HCT116 (cell line): Measurements from ENCODE around the gene KLHL11. TPM values are rescaled to one million over a fixed set of nuclear protein-coding genes. Genes with fewer than 3 reads are reported as not detected.
A peak's percentile ranks its signal among the peaks of the same experiment; 100 is the strongest.

Experiments
- ATAC-seq: fragments of 200-7000 bp; cut with Tn5 transposase; 2 replicates; pipeline ENCODE4 v1.9.1; 2020; ENCODE audit warnings: mild to moderate bottlenecking, moderate library complexity
- Bru-seq: library from RNA; stranded (reverse); fragments of 400-500 nt; gene quantifications from one replicate; lab custom pipeline; 2021; lab: Mats Ljungman, UMichigan
- BruChase-seq, 2 experiments: library from RNA; stranded (reverse); fragments of 400-500 nt; gene quantifications; one replicate each; lab custom pipeline; 2021; lab: Mats Ljungman, UMichigan
- BruUV-seq: library from RNA; stranded (reverse); fragments of 400-500 nt; replicated peaks from 2 replicates; lab custom pipeline; 2021; lab: Mats Ljungman, UMichigan
- CTCF ChIA-PET: fragments of 300-600 bp; sonication (Branson Sonifier 250); formaldehyde crosslinking; loops from one replicate; lab custom pipeline; 2021; ENCODE audit warnings: antibody characterized with exemption; lab: Charles Lee
- POLR2A ChIA-PET: fragments of 300-600, 350-600 bp; sonication (Branson Sonifier 250); formaldehyde crosslinking; loops from one replicate; lab custom pipeline; 2021; ENCODE audit warnings: antibody characterized with exemption; lab: Charles Lee
- RAD21 ChIA-PET, 2 experiments: fragments of 300-600 bp; sonication (Branson Sonifier 250); formaldehyde crosslinking; loops; one replicate each; lab custom pipeline; 2023; ENCODE audit warnings: low total read pairs in 2 of 2; ENCODE audit not compliant: uncharacterized antibody in 2 of 2, unreplicated experiment in 2 of 2, low non-redundant PET in 1 of 2; lab: Charles Lee
- DNase-seq: peaks from one replicate; pipeline ENCODE4 v3.0.0-alpha.2; 2010; ENCODE audit warnings: low read depth, low spot score
- H2AFZ ChIP-seq: fragments of 200-600 bp; shearing (Covaris generic), sonication (generic); 2 replicates; pipeline ENCODE4 v1.6.1; 2017; ENCODE audit warnings: low read depth, mixed run types, mixed read lengths, antibody characterized with exemption, low read length; ENCODE audit not compliant: poor library complexity, severe bottlenecking
- H3K27ac ChIP-seq: 2 replicates; pipeline ENCODE4 v1.5.1; 2012; ENCODE audit warnings: low read depth, low read length
- H3K27me3 ChIP-seq: fragments of 200-600 bp; sonication (generic); 2 replicates; pipeline ENCODE4 v1.6.1; 2016; ENCODE audit warnings: mixed run types, low read length, mixed read lengths; ENCODE audit not compliant: insufficient read depth
- H3K36me3 ChIP-seq, 2 experiments: fragments of 200-500 bp in 1 of 2; fragments of 200-600 bp in 1 of 2; sonication (Bioruptor generic) in 1 of 2; sonication (generic) in 1 of 2; 2 replicates each; pipeline versions ENCODE4 v1.5.1 to v1.6.1; 2014 to 2016; ENCODE audit warnings: low read length in 2 of 2, inconsistent platforms in 1 of 2, mixed read lengths in 1 of 2, mixed run types in 1 of 2; ENCODE audit not compliant: insufficient read depth in 2 of 2, control insufficient read depth in 1 of 2
- H3K4me1 ChIP-seq, 2 experiments: fragments of 200-600 bp in 1 of 2; sonication (generic) in 1 of 2; 2 replicates each; pipeline versions ENCODE4 v1.5.1 to v1.6.1; 2012 to 2017; ENCODE audit warnings: low read length in 2 of 2, inconsistent platforms in 1 of 2, mild to moderate bottlenecking in 1 of 2, mixed read lengths in 1 of 2, mixed run types in 1 of 2, moderate library complexity in 1 of 2; ENCODE audit not compliant: insufficient read depth in 2 of 2, control insufficient read depth in 1 of 2
- H3K4me2 ChIP-seq: fragments of 200-600 bp; sonication (generic); 2 replicates; pipeline ENCODE4 v1.6.1; 2017; ENCODE audit warnings: mixed run types, low read length, mixed read lengths
- H3K4me3 ChIP-seq, 2 experiments: fragments of 200-600 bp in 1 of 2; sonication (generic) in 1 of 2; replicated peaks in 1 of 2; 2 replicates each; pipeline ENCODE4 v1.5.1; 2011 to 2016; ENCODE audit warnings: low read length in 2 of 2, control low read depth in 1 of 2, low read depth in 1 of 2, mild to moderate bottlenecking in 1 of 2, mixed read lengths in 1 of 2, mixed run types in 1 of 2
- H3K79me2 ChIP-seq: fragments of 200-600 bp; sonication (generic); 2 replicates; pipeline ENCODE4 v1.6.1; 2017; ENCODE audit warnings: mild to moderate bottlenecking, mixed run types, low read length, moderate library complexity, mixed read lengths; ENCODE audit not compliant: insufficient read depth
- H3K9ac ChIP-seq: fragments of 200-600 bp; sonication (generic); 2 replicates; pipeline ENCODE4 v1.6.1; 2016; ENCODE audit warnings: low read length, mixed read lengths
- H3K9me2 ChIP-seq: fragments of 200-600 bp; sonication (generic), shearing (Covaris generic); 2 replicates; pipeline ENCODE4 v1.6.1; 2017; ENCODE audit warnings: mixed run types, mild to moderate bottlenecking, moderate library complexity; ENCODE audit not compliant: insufficient read depth
- H3K9me3 ChIP-seq, 2 experiments: fragments of 200-500 bp in 1 of 2; fragments of 200-600 bp in 1 of 2; sonication (Bioruptor generic) in 1 of 2; sonication (generic) in 1 of 2; 2 replicates each; pipeline ENCODE4 v1.6.1; 2014 to 2017; ENCODE audit warnings: low read length in 2 of 2, mixed read lengths in 2 of 2, inconsistent platforms in 1 of 2, low read depth in 1 of 2, mild to moderate bottlenecking in 1 of 2, mixed run types in 1 of 2, moderate library complexity in 1 of 2; ENCODE audit not compliant: control insufficient read depth in 1 of 2, insufficient read depth in 1 of 2
- H4K20me1 ChIP-seq: fragments of 200-600 bp; sonication (generic), shearing (Covaris generic); 2 replicates; pipeline ENCODE4 v1.6.1; 2017; ENCODE audit warnings: mixed run types, mild to moderate bottlenecking, moderate library complexity; ENCODE audit not compliant: insufficient read depth
- ATF3 ChIP-seq: IDR thresholded peaks from 2 replicates; pipeline ENCODE4 v1.6.1; 2012
- CBX3 ChIP-seq: IDR thresholded peaks from 2 replicates; pipeline ENCODE4 v1.6.1; 2012; ENCODE audit warnings: low read depth
- CTCF ChIP-seq, 3 experiments: fragments of 200-600 bp in 1 of 3; sonication (generic) in 1 of 3; IDR thresholded peaks in 2 of 3; conservative IDR thresholded peaks in 1 of 3; 2 replicates each; pipeline ENCODE4 v1.5.1; 2012 to 2017; ENCODE audit warnings: low read depth in 2 of 3, low read length in 2 of 3, antibody characterized with exemption in 1 of 3, borderline replicate concordance in 1 of 3, control low read depth in 1 of 3, mild to moderate bottlenecking in 1 of 3, mixed read lengths in 1 of 3, mixed run types in 1 of 3, moderate library complexity in 1 of 3; ENCODE audit not compliant: insufficient read depth in 1 of 3
- EGR1 ChIP-seq: IDR thresholded peaks from 2 replicates; pipeline ENCODE4 v1.6.1; 2012; ENCODE audit warnings: low read depth
- ELF1 ChIP-seq: IDR thresholded peaks from 2 replicates; pipeline ENCODE4 v1.6.1; 2012; ENCODE audit warnings: low read depth, borderline replicate concordance
- EZH2 ChIP-seq: fragments of 200-600 bp; sonication (generic); IDR thresholded peaks from 2 replicates; pipeline ENCODE4 v1.6.1; 2017; ENCODE audit warnings: antibody characterized with exemption, mixed run types
- FOSL1 ChIP-seq: IDR thresholded peaks from 2 replicates; pipeline ENCODE4 v1.6.1; 2012; ENCODE audit warnings: low read depth
- JUND ChIP-seq: IDR thresholded peaks from 2 replicates; pipeline ENCODE4 v1.6.1; 2012
- MAX ChIP-seq: IDR thresholded peaks from 2 replicates; pipeline ENCODE4 v1.6.1; 2012
- RAD21 ChIP-seq: IDR thresholded peaks from 2 replicates; pipeline ENCODE4 v1.6.1; 2012; ENCODE audit warnings: low read depth, mild to moderate bottlenecking
- SIN3A ChIP-seq: IDR thresholded peaks from 2 replicates; pipeline ENCODE4 v1.6.1; 2012; ENCODE audit warnings: low read depth
- SRF ChIP-seq: IDR thresholded peaks from 2 replicates; pipeline ENCODE4 v1.6.1; 2012; ENCODE audit warnings: low read depth
- TCF7L2 ChIP-seq: IDR thresholded peaks from 2 replicates; pipeline ENCODE4 v1.7.0; 2011; ENCODE audit warnings: borderline replicate concordance, inconsistent platforms; ENCODE audit not compliant: insufficient read depth, insufficient read length; ENCODE audit errors: extremely low read depth
- YY1 ChIP-seq: IDR thresholded peaks from 2 replicates; pipeline ENCODE4 v1.6.1; 2011; ENCODE audit warnings: low read length, low read depth, moderate library complexity, mild to moderate bottlenecking; ENCODE audit not compliant: insufficient replicate concordance; ENCODE audit errors: extremely low read depth
- ZBTB33 ChIP-seq: IDR thresholded peaks from 2 replicates; pipeline ENCODE4 v1.6.1; 2011; ENCODE audit warnings: mild to moderate bottlenecking, low read length, moderate library complexity; ENCODE audit not compliant: insufficient replicate concordance; ENCODE audit errors: extremely low read depth
- ZFX ChIP-seq: fragments of 450-650 bp; IDR thresholded peaks from 2 replicates; pipeline ENCODE4 v1.6.1; 2017
- ZNF274 ChIP-seq: fragments of 200-500 bp; sonication (Bioruptor generic); IDR thresholded peaks from 2 replicates; pipeline ENCODE4 v1.6.1; 2014; ENCODE audit warnings: mild to moderate bottlenecking, low read depth, low read length, inconsistent platforms
- intact Hi-C: fragments of 100-400 bp; cut with micrococcal nuclease; formaldehyde crosslinking; loops from 2 replicates; pipeline ENCODE4 v1.10.0; 2022
- long read RNA-seq: library from polyadenylated mRNA; unstranded; transcript quantifications from one replicate; pipeline ENCODE4 v2.0.0, GENCODE V29; 2021; ENCODE audit not compliant: unreplicated experiment
- polyA plus RNA-seq: library from polyadenylated mRNA; unstranded; fragments of >200 nt; gene quantifications from 2 replicates; pipeline ENCODE4 v1.2.1, GENCODE V29; 2012; ENCODE audit warnings: missing spikeins
- total RNA-seq: library from RNA; stranded (reverse); gene quantifications from one replicate; pipeline ENCODE4 v1.2.1, GENCODE V29; 2021; ENCODE audit not compliant: unreplicated experiment

KLHL11 gene
- 22.4 TPM for total RNA-seq
- polyA plus RNA-seq, result 4.2 TPM in 2 replicates
- Bru-seq, nascent RNA, result percentile 64 among the genes with signal in this experiment
- BruChase-seq, experiment 1, labeled RNA remaining after a 6-hour chase, result percentile 75 among the genes with signal in this experiment
- BruChase-seq, experiment 2, labeled RNA remaining after a 2-hour chase, result percentile 92 among the genes with signal in this experiment
- long read RNA-seq, partial matches to known transcripts, result 0 of 1 reads
- long read RNA-seq, other reads (novel, unspliced or antisense), result 1 of 1 reads

GRCh38 chr17:41864836-41865595 lies at the start of gene KLHL11:
TSS of gene KLHL11 (minus strand) at chr17:41865423. CDS start at chr17:41865370, 53 bp downstream.
- RAD21 ChIA-PET, result no interaction called here
- Histone ChIP-seq H3K27ac (peak within 1 kb of the TSS; percentile 78), H3K36me3 (peaks cover 12 to 16% of the 10 kb centered on the region in 2 experiments), H3K9me3 (no peaks in the 10 kb centered on the region), H3K9ac (peak within 1 kb of the TSS; percentile 99), H4K20me1 (no peaks in the 10 kb centered on the region), H3K27me3 (no peaks in the 10 kb centered on the region), H3K4me2 (peak within 1 kb of the TSS; percentile 97), H3K9me2 (no peaks in the 10 kb centered on the region), H3K79me2 (peaks cover 49% of the 10 kb centered on the region), H3K4me1 (peaks cover 9 to 18% of the 10 kb centered on the region in 2 experiments; a peak in 3 of 4 replicates), H3K4me3 (peak within 1 kb of the TSS; percentile 95 to 100), H2AFZ (no peak within 1 kb of the TSS)
- BruUV-seq, result no TSS peak
- peak; percentile 96 for ATAC-seq
- CTCF ChIA-PET, result interaction anchor here (0.6 to 0.8 kb wide), 2 partner anchors 78 to 143 kb away, joined by 3 to 5 read pairs; partner anchors contain the start of gene JUP
- peak; percentile 60 for DNase-seq
- intact Hi-C loops, result loop anchor here (1.0 kb wide), 1 partner anchor 127 kb away; no protein-coding TSS in a partner anchor
- POLR2A ChIA-PET, result interaction anchor here (0.7 to 1.3 kb wide), 3 partner anchors 8 to 87 kb away, joined by 3 to 5 read pairs (median 4); no protein-coding TSS in a partner anchor
- TF ChIP-seq CBX3, result no peak; the same call in 1 of the 2 replicates
- no peak for TF ChIP-seq SRF
- peak; percentile 78 for TF ChIP-seq SIN3A
- TF ChIP-seq ZNF274, result no peak
- TF ChIP-seq RAD21, result no peak
- no peak for TF ChIP-seq EZH2
- no peak for TF ChIP-seq ELF1
- TF ChIP-seq JUND, result no peak
- TF ChIP-seq ATF3, result no peak
- TF ChIP-seq MAX, result peak; percentile 67
- peak; percentile 58 for TF ChIP-seq EGR1
- no peak for TF ChIP-seq TCF7L2
- no peak for TF ChIP-seq CTCF (IDR thresholded peaks at IDR 0.05 in 2 of 3, conservative IDR thresholded peaks at IDR 0.05 in 1 of 3; ENCODE audit: borderline replicate concordance in 1 of 3, insufficient read depth in 1 of 3, low read depth in 2 of 3, low read length in 2 of 3)
- no peak for TF ChIP-seq FOSL1
- peak; percentile 93 for TF ChIP-seq ZFX
- peak; percentile 97 for TF ChIP-seq YY1
- no peak for TF ChIP-seq ZBTB33
